ENCODE results near the gene BIRC5.

Gene BIRC5

GRCh38 chr17:78184351-78184750 is 29.7 kb upstream of the BIRC5 start:
- no peak for DNase-seq (ENCODE audit: low read depth)

GRCh38 chr17:78184868-78185267 is 29.2 kb upstream of the BIRC5 start:
- no peak for DNase-seq (ENCODE audit: low read depth)

GRCh38 chr17:78185981-78186691 is 27.9 kb upstream of the BIRC5 start:
- DNase-seq (ENCODE audit: low read depth): no peak

- DNase-seq (ENCODE audit: low read depth): peak; percentile 77
These were observed 27.1 kb upstream of the BIRC5 start, which contains the start of the genes AFMID and TK1 for GRCh38 chr17:78186692-78187595. TSS of gene AFMID (plus strand) at chr17:78187362. CDS start at chr17:78187371, 9 bp downstream. TSS of gene TK1 (minus strand) at chr17:78187052. CDS start at chr17:78186994, 58 bp downstream.

- no peak for DNase-seq (ENCODE audit: low read depth)
These were observed 17.3 kb upstream of the BIRC5 start for GRCh38 chr17:78196716-78197115.

GRCh38 chr17:78197147-78197832 is 16.8 kb upstream of the BIRC5 start:
- no peak for DNase-seq (ENCODE audit: low read depth)

- no peak for DNase-seq (ENCODE audit: low read depth)
These were observed 13.6 kb upstream of the BIRC5 start for GRCh38 chr17:78200451-78200850.

- no peak for DNase-seq (ENCODE audit: low read depth)
These were observed 11.4 kb upstream of the BIRC5 start for GRCh38 chr17:78202666-78203065.

- no peak for DNase-seq (ENCODE audit: low read depth)
These were observed 9.5 kb upstream of the BIRC5 start for GRCh38 chr17:78204387-78205123.

- DNase-seq (ENCODE audit: low read depth): no peak
These were observed 8.8 kb upstream of the BIRC5 start for GRCh38 chr17:78205124-78205775.

GRCh38 chr17:78206298-78206697 is 7.8 kb upstream of the BIRC5 start:
- no peak for DNase-seq (ENCODE audit: low read depth)

DNA sequence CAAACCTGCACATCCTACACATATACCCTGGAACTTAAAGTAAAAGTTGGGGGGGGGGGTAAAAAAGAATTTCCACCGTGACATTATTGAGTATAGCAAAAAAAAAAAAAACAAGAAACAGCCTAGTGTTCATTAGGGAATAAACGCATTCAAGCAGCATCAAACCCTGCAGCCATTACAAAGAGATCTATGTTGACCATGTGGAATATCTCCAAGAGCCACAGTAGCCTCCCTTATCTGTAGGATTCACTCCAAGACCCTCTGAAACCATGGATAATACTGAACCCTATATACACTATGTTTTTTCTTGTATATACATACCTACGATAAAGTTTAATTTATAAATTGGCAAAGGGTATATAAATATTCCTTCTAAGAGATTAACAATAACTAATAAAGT is 5.6 kb upstream of the BIRC5 start:
- no peak for DNase-seq (ENCODE audit: low read depth)

- no peak for DNase-seq (ENCODE audit: low read depth)
These were observed 3.9 kb upstream of the BIRC5 start for GRCh38 chr17:78210111-78210510.

- DNase-seq (ENCODE audit: low read depth): no peak
These were observed 3.0 kb upstream of the BIRC5 start for GRCh38 chr17:78211032-78211431.

DNA sequence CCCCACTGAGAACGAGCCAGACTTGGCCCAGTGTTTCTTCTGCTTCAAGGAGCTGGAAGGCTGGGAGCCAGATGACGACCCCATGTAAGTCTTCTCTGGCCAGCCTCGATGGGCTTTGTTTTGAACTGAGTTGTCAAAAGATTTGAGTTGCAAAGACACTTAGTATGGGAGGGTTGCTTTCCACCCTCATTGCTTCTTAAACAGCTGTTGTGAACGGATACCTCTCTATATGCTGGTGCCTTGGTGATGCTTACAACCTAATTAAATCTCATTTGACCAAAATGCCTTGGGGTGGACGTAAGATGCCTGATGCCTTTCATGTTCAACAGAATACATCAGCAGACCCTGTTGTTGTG is 631 bp downstream of the BIRC5 start:
- DNase-seq (ENCODE audit: low read depth): no peak

DNA sequence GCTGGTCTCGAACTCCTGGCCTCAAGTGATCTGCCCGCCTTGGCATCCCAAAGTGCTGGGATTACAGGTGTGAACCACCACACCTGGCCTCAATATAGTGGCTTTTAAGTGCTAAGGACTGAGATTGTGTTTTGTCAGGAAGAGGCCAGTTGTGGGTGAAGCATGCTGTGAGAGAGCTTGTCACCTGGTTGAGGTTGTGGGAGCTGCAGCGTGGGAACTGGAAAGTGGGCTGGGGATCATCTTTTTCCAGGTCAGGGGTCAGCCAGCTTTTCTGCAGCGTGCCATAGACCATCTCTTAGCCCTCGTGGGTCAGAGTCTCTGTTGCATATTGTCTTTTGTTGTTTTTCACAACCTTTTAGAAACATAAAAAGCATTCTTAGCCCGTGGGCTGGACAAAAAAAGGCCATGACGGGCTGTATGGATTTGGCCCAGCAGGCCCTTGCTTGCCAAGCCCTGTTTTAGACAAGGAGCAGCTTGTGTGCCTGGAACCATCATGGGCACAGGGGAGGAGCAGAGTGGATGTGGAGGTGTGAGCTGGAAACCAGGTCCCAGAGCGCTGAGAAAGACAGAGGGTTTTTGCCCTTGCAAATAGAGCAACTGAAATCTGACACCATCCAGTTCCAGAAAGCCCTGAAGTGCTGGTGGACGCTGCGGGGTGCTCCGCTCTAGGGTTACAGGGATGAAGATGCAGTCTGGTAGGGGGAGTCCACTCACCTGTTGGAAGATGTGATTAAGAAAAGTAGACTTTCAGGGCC is 5.5 kb downstream of the BIRC5 start:
- no peak for DNase-seq (ENCODE audit: low read depth)

- no peak for DNase-seq (ENCODE audit: low read depth)
These were observed 9.0 kb downstream of the BIRC5 start for GRCh38 chr17:78223061-78223460.

DNA sequence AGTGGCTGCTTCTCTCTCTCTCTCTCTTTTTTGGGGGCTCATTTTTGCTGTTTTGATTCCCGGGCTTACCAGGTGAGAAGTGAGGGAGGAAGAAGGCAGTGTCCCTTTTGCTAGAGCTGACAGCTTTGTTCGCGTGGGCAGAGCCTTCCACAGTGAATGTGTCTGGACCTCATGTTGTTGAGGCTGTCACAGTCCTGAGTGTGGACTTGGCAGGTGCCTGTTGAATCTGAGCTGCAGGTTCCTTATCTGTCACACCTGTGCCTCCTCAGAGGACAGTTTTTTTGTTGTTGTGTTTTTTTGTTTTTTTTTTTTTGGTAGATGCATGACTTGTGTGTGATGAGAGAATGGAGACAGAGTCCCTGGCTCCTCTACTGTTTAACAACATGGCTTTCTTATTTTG is 9.7 kb downstream of the BIRC5 start:
- no peak for DNase-seq (ENCODE audit: low read depth)

GRCh38 chr17:78224231-78225087 is 10.4 kb downstream of the BIRC5 start:
- no peak for DNase-seq (ENCODE audit: low read depth)

Measured in activated T-helper 9 cell treated with anti-CD3 and anti-CD28 coated beads, Interleukin-2, amount 50 U/mL, for 16 hours (primary cell).